ENCODE data around the gene LYG2. TPM values are rescaled to one million over a fixed set of nuclear protein-coding genes. Genes with fewer than 3 reads are reported as not detected.

Gene LYG2
- total and polyA plus RNA-seq, 2 of the 8 experiments (the other 6 are each of a cell fraction or from before 2014, with no cell fraction given), result not detected

GRCh38 chr2:99259465-99259864 is 4.0 kb upstream of the LYG2 start (continued):
- TF ChIP-seq CHD7 (IDR thresholded peaks at IDR 0.05; ENCODE audit: insufficient replicate concordance, low read length), result no peak
- TF ChIP-seq EZH2 (IDR thresholded peaks at IDR 0.05; ENCODE audit: low read depth, low read length, severe bottlenecking), result no peak
- no peak for TF ChIP-seq YY1 (IDR thresholded peaks at IDR 0.05; ENCODE audit: low read depth, low read length)
- no peak for TF ChIP-seq KDM1A (IDR thresholded peaks at IDR 0.05; ENCODE audit: borderline replicate concordance, low read length)
- TF ChIP-seq HDAC2 (IDR thresholded peaks at IDR 0.05; ENCODE audit: borderline replicate concordance in 1 of 2, low read depth in 2 of 2, low read length in 2 of 2), result no peak
- no peak for TF ChIP-seq CEBPB (IDR thresholded peaks at IDR 0.05; ENCODE audit: low read depth, low read length)
- TF ChIP-seq CTBP2 (IDR thresholded peaks at IDR 0.05; ENCODE audit: borderline replicate concordance, insufficient read depth, insufficient read length, low read length), result no peak
- TF ChIP-seq JUN (IDR thresholded peaks at IDR 0.05; ENCODE audit: low read depth, low read length), result no peak
- no peak for TF ChIP-seq BCL11A (IDR thresholded peaks at IDR 0.05; ENCODE audit: low read depth in 2 of 2, low read length in 2 of 2)
- no peak for TF ChIP-seq USF2 (IDR thresholded peaks at IDR 0.05; ENCODE audit: low read length)

Measured in H1 (cell line).